ENCODE data around the gene SPPL2B.

GRCh38 chr19:2282862-2283237 is 45.6 kb upstream of the SPPL2B start:
- TF ChIP-seq EP300 (IDR thresholded peaks at IDR 0.05), result no peak
- TF ChIP-seq POLR2A (IDR thresholded peaks at IDR 0.05), result no peak

Data from ovary (tissue), 1 donor.